Fibroblast of the aortic adventitia (primary cell): Measurements from ENCODE around the gene TCF12. TPM values are rescaled to one million over a fixed set of nuclear protein-coding genes. Genes with fewer than 3 reads are reported as not detected.
A peak's percentile ranks its signal among the peaks of the same experiment; 100 is the strongest.

Experiments used
- DNase-seq: peaks from one replicate; pipeline ENCODE4 v3.0.0-alpha.2; 2010; ENCODE audit warnings: low read depth
- H3K4me3 ChIP-seq: 2 replicates; pipeline ENCODE4 v1.5.1; 2011; ENCODE audit warnings: low read depth, mild to moderate bottlenecking, control low read depth, low read length, moderate library complexity
- CTCF ChIP-seq: IDR thresholded peaks from 2 replicates; pipeline ENCODE4 v1.5.1; 2011; ENCODE audit warnings: mild to moderate bottlenecking, low read length, control low read depth, inconsistent platforms; ENCODE audit not compliant: insufficient read depth
- total RNA-seq: library from RNA; depleted of rRNA; stranded (reverse); fragments of >200 nt; gene quantifications from 2 replicates; pipeline ENCODE4 v1.2.3, GENCODE V29; 2012; ENCODE audit warnings: low replicate concordance

Gene TCF12
- total RNA-seq, 1 donor: 89.2 TPM

DNA sequence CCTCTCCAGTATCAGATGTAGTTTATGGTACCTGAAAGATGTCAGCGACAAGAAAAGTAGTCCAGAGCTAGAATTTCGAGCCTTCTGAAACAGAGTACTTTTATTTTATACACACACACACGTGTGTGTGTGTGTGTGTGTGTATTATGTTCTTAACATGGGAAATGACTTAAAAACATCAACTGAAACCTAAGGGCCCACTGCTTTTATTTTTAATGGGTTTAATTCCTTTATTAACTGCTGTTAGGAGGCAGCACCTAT is 1.9 kb downstream of the TCF12 start:
- DNase-seq: no peak

DNA sequence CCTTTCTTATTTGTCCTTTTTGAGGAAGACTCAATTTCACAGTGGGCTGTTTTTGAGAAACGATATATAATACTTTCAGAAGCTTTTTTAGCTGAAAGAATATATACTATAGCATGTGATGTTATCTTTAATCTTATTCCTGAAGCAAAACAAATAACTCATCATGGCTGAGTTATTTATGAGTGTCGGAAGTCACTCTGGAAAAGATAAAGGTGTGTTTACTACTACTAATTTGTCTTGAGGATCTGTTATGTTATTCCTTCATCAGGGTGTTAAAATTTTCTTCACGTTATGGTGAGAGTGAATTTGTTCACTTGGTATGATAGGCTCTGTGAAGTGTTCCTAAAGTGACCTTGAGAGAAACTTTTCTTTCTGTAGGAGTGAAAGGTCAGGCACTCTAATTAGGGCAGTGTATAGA is 4.7 kb downstream of the TCF12 start:
- no peak overlapping the region for H3K4me3 ChIP-seq
- no peak for DNase-seq
- no peak for TF ChIP-seq CTCF

More for the DNA sequence above, 1.9 kb downstream of the TCF12 start:
- H3K4me3 ChIP-seq: peak overlapping the region; percentile 87
- TF ChIP-seq CTCF: no peak

GRCh38 chr15:56927816-56928215 is 9.4 kb downstream of the TCF12 start:
- no peak for TF ChIP-seq CTCF
- DNase-seq: no peak
- no peak overlapping the region for H3K4me3 ChIP-seq

- H3K4me3 ChIP-seq: no peak overlapping the region
- TF ChIP-seq CTCF: no peak
- DNase-seq: peak; percentile 37
Measured at GRCh38 chr15:56929399-56929798, 11.0 kb downstream of the TCF12 start.

- no peak for TF ChIP-seq CTCF
- no peak for DNase-seq
- H3K4me3 ChIP-seq: no peak overlapping the region
Measured at GRCh38 chr15:56929933-56930332, 11.5 kb downstream of the TCF12 start.

- no peak overlapping the region for H3K4me3 ChIP-seq
- no peak for DNase-seq
- TF ChIP-seq CTCF: no peak
Measured at GRCh38 chr15:56930669-56931313, 12.3 kb downstream of the TCF12 start.
